Measurements from ENCODE around the gene GPR61. TPM values are rescaled to one million over a fixed set of nuclear protein-coding genes. Genes with fewer than 3 reads are reported as not detected.
A peak's percentile ranks its signal among the peaks of the same experiment; 100 is the strongest.

The GPR61 gene
- total RNA-seq, 1 experiment from 2014 or later, result not detected

- Histone ChIP-seq H3K36me3 (peaks cover 2% of the 10 kb centered on the region; the same call in 1 of the 2 replicates), H3K27me3 (peaks cover 4% of the 10 kb centered on the region), H3K9me3 (no peaks in the 10 kb centered on the region), H3K4me3 (no peak overlapping the region)
- DNase-seq, result no peak
Measured at GRCh38 chr1:109543988-109544735, 4.5 kb downstream of the GPR61 start.

GRCh38 chr1:109546311-109547109 is 6.8 kb downstream of the GPR61 start:
- no peaks in the 10 kb centered on the region for H3K9me3 ChIP-seq
- peak overlapping the region; percentile 95 for H3K4me3 ChIP-seq
- peak; percentile 90 for DNase-seq
- peaks cover 4% of the 10 kb centered on the region for H3K27me3 ChIP-seq
- H3K36me3 ChIP-seq, result peaks cover 17% of the 10 kb centered on the region

GRCh38 chr1:109547463-109548320 is 8.0 kb downstream of the GPR61 start:
- H3K4me3 ChIP-seq, result peak overlapping the region; percentile 95
- H3K36me3 ChIP-seq, result peaks cover 20% of the 10 kb centered on the region
- H3K27me3 ChIP-seq, result no peaks in the 10 kb centered on the region
- no peaks in the 10 kb centered on the region for H3K9me3 ChIP-seq
- DNase-seq, result peak; percentile 45

GRCh38 chr1:109548321-109549267 is 8.9 kb downstream of the GPR61 start, which contains the start of gene GNAI3:
TSS of gene GNAI3 (plus strand) at chr1:109548615. CDS start at chr1:109548721, 106 bp downstream.
- Histone ChIP-seq H3K4me3 (peak within 1 kb of the TSS; percentile 95), H3K27me3 (no peaks in the 10 kb centered on the region), H3K9me3 (no peaks in the 10 kb centered on the region), H3K36me3 (peaks cover 23% of the 10 kb centered on the region)
- DNase-seq, result peak; percentile 100

- Histone ChIP-seq H3K4me3 (no peak overlapping the region), H3K36me3 (peaks cover 29% of the 10 kb centered on the region), H3K27me3 (no peaks in the 10 kb centered on the region), H3K9me3 (no peaks in the 10 kb centered on the region)
- DNase-seq, result no peak
Measured at GRCh38 chr1:109556563-109556962, 16.9 kb downstream of the GPR61 start.

GRCh38 chr1:109557520-109557919 is 17.8 kb downstream of the GPR61 start:
- Histone ChIP-seq H3K27me3 (no peaks in the 10 kb centered on the region), H3K9me3 (no peaks in the 10 kb centered on the region), H3K36me3 (peaks cover 26% of the 10 kb centered on the region), H3K4me3 (no peak overlapping the region)
- no peak for DNase-seq

GRCh38 chr1:109559995-109560394 is 20.3 kb downstream of the GPR61 start:
- Histone ChIP-seq H3K36me3 (peaks cover 11% of the 10 kb centered on the region), H3K9me3 (no peaks in the 10 kb centered on the region), H3K27me3 (no peaks in the 10 kb centered on the region), H3K4me3 (no peak overlapping the region)
- no peak for DNase-seq

- no peak for DNase-seq
- H3K36me3 ChIP-seq, result peaks cover 3% of the 10 kb centered on the region
Measured at GRCh38 chr1:109564194-109564878, 24.7 kb downstream of the GPR61 start.

GRCh38 chr1:109565241-109565640 is 25.6 kb downstream of the GPR61 start:
- DNase-seq, result no peak
- Histone ChIP-seq H3K36me3 (peaks cover 3% of the 10 kb centered on the region), H3K9me3 (no peaks in the 10 kb centered on the region), H3K4me3 (no peak overlapping the region), H3K27me3 (no peaks in the 10 kb centered on the region)

More at GRCh38 chr1:109564194-109564878, 24.7 kb downstream of the GPR61 start:
- H3K4me3 ChIP-seq, result no peak overlapping the region
- H3K27me3 ChIP-seq, result no peaks in the 10 kb centered on the region
- no peaks in the 10 kb centered on the region for H3K9me3 ChIP-seq

- Histone ChIP-seq H3K9me3 (no peaks in the 10 kb centered on the region), H3K27me3 (no peaks in the 10 kb centered on the region), H3K4me3 (no peak overlapping the region), H3K36me3 (peaks cover 3% of the 10 kb centered on the region)
- DNase-seq, result no peak
Measured at GRCh38 chr1:109566982-109567381, 27.3 kb downstream of the GPR61 start.

- Histone ChIP-seq H3K9me3 (no peaks in the 10 kb centered on the region), H3K36me3 (peaks cover 3% of the 10 kb centered on the region), H3K27me3 (no peaks in the 10 kb centered on the region), H3K4me3 (no peak overlapping the region)
- no peak for DNase-seq
Measured at GRCh38 chr1:109567877-109568672, 28.4 kb downstream of the GPR61 start.

- H3K9me3 ChIP-seq, result no peaks in the 10 kb centered on the region
- no peaks in the 10 kb centered on the region for H3K27me3 ChIP-seq
- DNase-seq, result no peak
Measured at GRCh38 chr1:109569323-109569722, 29.7 kb downstream of the GPR61 start.

GRCh38 chr1:109570414-109570813 is 30.7 kb downstream of the GPR61 start:
- Histone ChIP-seq H3K4me3 (no peak overlapping the region), H3K36me3 (peaks cover 20% of the 10 kb centered on the region), H3K9me3 (no peaks in the 10 kb centered on the region), H3K27me3 (no peaks in the 10 kb centered on the region)
- no peak for DNase-seq

More at GRCh38 chr1:109569323-109569722, 29.7 kb downstream of the GPR61 start:
- Histone ChIP-seq H3K4me3 (no peak overlapping the region), H3K36me3 (peaks cover 11% of the 10 kb centered on the region)

GRCh38 chr1:109573785-109574184 is 34.1 kb downstream of the GPR61 start:
- no peak for DNase-seq
- peaks cover 34% of the 10 kb centered on the region for H3K36me3 ChIP-seq
- no peaks in the 10 kb centered on the region for H3K27me3 ChIP-seq
- H3K4me3 ChIP-seq, result no peak overlapping the region
- H3K9me3 ChIP-seq, result no peaks in the 10 kb centered on the region
